H1 (cell line): Measurements from ENCODE around the gene RAB14. TPM values are rescaled to one million over a fixed set of nuclear protein-coding genes. Genes with fewer than 3 reads are reported as not detected.

ENCODE experiments used
- ASH2L ChIP-seq: fragments of 200-600, 300-600 bp; sonication (generic); IDR thresholded peaks from one replicate; pipeline ENCODE4 v1.7.1; 2017; ENCODE audit warnings: low read length
- EGR1 ChIP-seq: IDR thresholded peaks from 2 replicates; pipeline ENCODE4 v1.6.1; 2011; ENCODE audit warnings: low read depth, low read length, borderline replicate concordance
- JUND ChIP-seq: IDR thresholded peaks from 2 replicates; pipeline ENCODE4 v1.6.1; 2011; ENCODE audit warnings: mild to moderate bottlenecking, improper control_type of control experiment, low read length
- PHF8 ChIP-seq: fragments of 200-600 bp; sonication (generic); conservative IDR thresholded peaks from 2 replicates; pipeline ENCODE4 v1.7.1; 2012; ENCODE audit warnings: low read depth, mild to moderate bottlenecking, inconsistent platforms, low read length, moderate library complexity
- SIX5 ChIP-seq: IDR thresholded peaks from 2 replicates; pipeline ENCODE4 v1.6.1; 2011; ENCODE audit warnings: mild to moderate bottlenecking, low read depth, low read length
- TAF1 ChIP-seq: IDR thresholded peaks from 2 replicates; pipeline ENCODE4 v1.6.1; 2011; ENCODE audit warnings: mild to moderate bottlenecking, low read depth, low read length
- polyA plus RNA-seq, 7 experiments: library from polyadenylated mRNA; depleted of rRNA in 3 of 7; stranded (reverse) in 5 of 7; unstranded in 2 of 7; fragments of >200 nt in 5 of 7; fragments of 200-250 nt in 2 of 7; gene quantifications; 1 replicate in 5 of 7; 2 replicates in 1 of 7; 4 replicates in 1 of 7; pipeline versions ENCODE4 v1.2.1 to v1.2.3, GENCODE V29; 2011 to 2013; ENCODE audit warnings: missing spikeins in 2 of 7, mixed read lengths in 2 of 7
- total RNA-seq: library from RNA; stranded (reverse); fragmentation: NEBNext Ultra II Directional; extraction: Animal tissue kit (Norgen Biotek cat#: 25700); gene quantifications from 2 replicates; pipeline ENCODE4 v1.2.1, GENCODE V29; 2021

RAB14 gene
- total and polyA plus RNA-seq, 2 of the 8 experiments (the other 6 are each of a cell fraction or from before 2014, with no cell fraction given), result 9.1 to 44.8 TPM

- peak; percentile 38; the same call in 1 of the 2 replicates for TF ChIP-seq PHF8
- peak; percentile 44 for TF ChIP-seq ASH2L
- TF ChIP-seq TAF1, result no peak
- no peak for TF ChIP-seq EGR1
- no peak for TF ChIP-seq SIX5
- TF ChIP-seq JUND, result no peak
Measured at GRCh38 chr9:121201045-121201737, 478 bp downstream of the RAB14 start (continued).
